Keratinocyte (primary cell): ENCODE results near the gene SLC12A5. TPM values are rescaled to one million over a fixed set of nuclear protein-coding genes. Genes with fewer than 3 reads are reported as not detected.

ENCODE experiments used
- DNase-seq: peaks from one replicate; pipeline ENCODE4 v3.0.0-alpha.2; 2011; ENCODE audit warnings: low read depth, missing footprints, low spot score
- FAIRE-seq: peaks from 2 replicates; lab custom pipeline; 2011; peaks lifted over from hg19 to GRCh38; lab: Jason Lieb, UNC
- H2AFZ ChIP-seq: 2 replicates; pipeline ENCODE4 v1.6.0; 2012; ENCODE audit warnings: low read length, control low read depth, inconsistent platforms; ENCODE audit not compliant: control insufficient read depth
- H3K27ac ChIP-seq: 2 replicates; pipeline ENCODE4 v1.5.1; 2011; ENCODE audit warnings: low read length; ENCODE audit not compliant: control insufficient read depth, insufficient read depth
- H3K27me3 ChIP-seq: 3 replicates; pipeline ENCODE4 v1.6.0; 2011; ENCODE audit warnings: low read length; ENCODE audit not compliant: control insufficient read depth, insufficient read depth; ENCODE audit errors: extremely low read depth
- H3K36me3 ChIP-seq, 2 experiments: 2 replicates in 1 of 2; 3 replicates in 1 of 2; pipeline ENCODE4 v1.5.1; 2011; ENCODE audit warnings: low read length in 2 of 2, mild to moderate bottlenecking in 1 of 2; ENCODE audit not compliant: control insufficient read depth in 2 of 2, insufficient read depth in 2 of 2; ENCODE audit errors: extremely low read depth in 1 of 2
- H3K4me1 ChIP-seq: 3 replicates; pipeline ENCODE4 v1.5.1; 2011; ENCODE audit warnings: low read length; ENCODE audit not compliant: control insufficient read depth, insufficient read depth; ENCODE audit errors: extremely low read depth
- H3K4me2 ChIP-seq: 3 replicates; pipeline ENCODE4 v1.6.0; 2011; ENCODE audit warnings: low read depth, low read length; ENCODE audit not compliant: control insufficient read depth, insufficient read depth; ENCODE audit errors: extremely low read depth
- H3K4me3 ChIP-seq, 3 experiments: fragments of 200-600 bp in 1 of 3; sonication (generic) in 1 of 3; 2 replicates in 2 of 3; 3 replicates in 1 of 3; pipeline ENCODE4 v1.5.1; 2011 to 2016; ENCODE audit warnings: low read length in 3 of 3, mild to moderate bottlenecking in 3 of 3, control low read depth in 2 of 3, inconsistent platforms in 1 of 3, low read depth in 1 of 3, mixed read lengths in 1 of 3, mixed run types in 1 of 3, moderate library complexity in 1 of 3; ENCODE audit not compliant: control insufficient read depth in 2 of 3, insufficient read depth in 2 of 3; ENCODE audit errors: extremely low read depth in 1 of 3
- H3K79me2 ChIP-seq: 2 replicates; pipeline ENCODE4 v1.6.0; 2012; ENCODE audit warnings: low read length; ENCODE audit not compliant: control insufficient read depth, insufficient read depth
- H3K9ac ChIP-seq: 3 replicates; pipeline ENCODE4 v1.6.0; 2011; ENCODE audit warnings: low read length; ENCODE audit not compliant: control insufficient read depth, insufficient read depth; ENCODE audit errors: extremely low read depth
- H3K9me1 ChIP-seq: 3 replicates; pipeline ENCODE4 v1.6.0; 2011; ENCODE audit warnings: low read length; ENCODE audit not compliant: control insufficient read depth, insufficient read depth; ENCODE audit errors: extremely low read depth
- H3K9me3 ChIP-seq: 2 replicates; pipeline ENCODE4 v1.5.1; 2012; ENCODE audit warnings: low read depth, low read length; ENCODE audit not compliant: control insufficient read depth
- H4K20me1 ChIP-seq: 3 replicates; pipeline ENCODE4 v1.6.0; 2011; ENCODE audit warnings: low read length; ENCODE audit not compliant: control insufficient read depth, insufficient read depth; ENCODE audit errors: extremely low read depth
- CTCF ChIP-seq, 3 experiments: IDR thresholded peaks in 1 of 3; conservative IDR thresholded peaks in 1 of 3; optimal IDR thresholded peaks in 1 of 3; 2 replicates in 2 of 3; 3 replicates in 1 of 3; pipeline versions ENCODE3 to v1.5.1; 2011; ENCODE audit warnings: low read length in 3 of 3, mild to moderate bottlenecking in 3 of 3, moderate library complexity in 2 of 3, control low read depth in 1 of 3, inconsistent platforms in 1 of 3; ENCODE audit not compliant: insufficient read depth in 2 of 3; ENCODE audit errors: extremely low read depth in 1 of 3
- EZH2 ChIP-seq: IDR thresholded peaks from one replicate; pipeline ENCODE4 v1.6.1; 2012; ENCODE audit warnings: inconsistent platforms, mild to moderate bottlenecking, low read length, moderate library complexity
- dilution Hi-C: fragments of 300-500 bp; cut with MboI; formaldehyde crosslinking; loops from one replicate; pipeline ENCODE4 v1.7.0; 2020; ENCODE audit warnings: low sequenced_read_pairs; ENCODE audit not compliant: extremely low pct_ligation_motif_present
- polyA plus RNA-seq, 5 experiments: library from polyadenylated mRNA; depleted of rRNA in 3 of 5; stranded (reverse) in 3 of 5; stranded (forward) in 1 of 5; unstranded in 1 of 5; fragments of >200 nt; gene quantifications; 1 replicate in 1 of 5; 2 replicates in 3 of 5; 3 replicates in 1 of 5; pipeline versions ENCODE4 v1.2.1 to v1.2.3, GENCODE V29; 2011 to 2012; ENCODE audit warnings: missing spikeins in 2 of 5, low read depth in 1 of 5, low replicate concordance in 1 of 5

SLC12A5 gene
- polyA plus RNA-seq, 1 donor (not counting 4 experiments of a cell fraction or from before 2014, with no cell fraction given), result not detected

GRCh38 chr20:46002008-46002407 lies 27.0 kb upstream of the SLC12A5 start:
- no peak overlapping the region for H3K4me2 ChIP-seq
- no peaks in the 10 kb centered on the region for H3K27me3 ChIP-seq
- DNase-seq (no peak), FAIRE-seq (no peak)
- no peak overlapping the region for H2AFZ ChIP-seq
- H3K36me3 ChIP-seq, result no peaks in the 10 kb centered on the region
- H3K9ac ChIP-seq, result no peak overlapping the region
- no peaks in the 10 kb centered on the region for H3K9me1 ChIP-seq
- H3K79me2 ChIP-seq, result no peaks in the 10 kb centered on the region
- no peaks in the 10 kb centered on the region for H4K20me1 ChIP-seq
- TF ChIP-seq EZH2 (no peak), CTCF (optimal IDR thresholded peaks at IDR 0.05 in 1 of 3, IDR thresholded peaks at IDR 0.05 in 1 of 3, conservative IDR thresholded peaks at IDR 0.05 in 1 of 3; ENCODE audit: extremely low read depth in 1 of 3, insufficient read depth in 2 of 3, low read length in 3 of 3) (no peak)
- H3K27ac ChIP-seq, result no peak overlapping the region
- peaks cover 27% of the 10 kb centered on the region for H3K4me1 ChIP-seq
- H3K4me3 ChIP-seq, result no peak overlapping the region
- dilution Hi-C loops, result no loop called here
- H3K9me3 ChIP-seq, result no peaks in the 10 kb centered on the region

GRCh38 chr20:46004187-46004586 lies 24.8 kb upstream of the SLC12A5 start:
- Histone ChIP-seq H3K4me3 (no peak overlapping the region), H4K20me1 (no peaks in the 10 kb centered on the region), H3K4me1 (peaks cover 43% of the 10 kb centered on the region), H3K9me3 (no peaks in the 10 kb centered on the region), H3K4me2 (no peak overlapping the region), H3K9ac (no peak overlapping the region), H3K79me2 (no peaks in the 10 kb centered on the region), H3K27ac (no peak overlapping the region), H3K36me3 (no peaks in the 10 kb centered on the region), H3K27me3 (peaks cover 1% of the 10 kb centered on the region), H2AFZ (no peak overlapping the region), H3K9me1 (no peaks in the 10 kb centered on the region)
- TF ChIP-seq EZH2, result no peak
- no peak for TF ChIP-seq CTCF (optimal IDR thresholded peaks at IDR 0.05 in 1 of 3, IDR thresholded peaks at IDR 0.05 in 1 of 3, conservative IDR thresholded peaks at IDR 0.05 in 1 of 3; ENCODE audit: extremely low read depth in 1 of 3, insufficient read depth in 2 of 3, low read length in 3 of 3)
- dilution Hi-C loops, result no loop called here
- DNase-seq (no peak), FAIRE-seq (no peak)
